CD14-positive monocyte (primary cell): ENCODE data around the gene ZBTB7C. TPM values are rescaled to one million over a fixed set of nuclear protein-coding genes. Genes with fewer than 3 reads are reported as not detected.

Experiments used
- DNase-seq, 3 donors: peaks; one replicate each; pipeline ENCODE4 v3.0.0-alpha.2; 2011 to 2022
- H2AFZ ChIP-seq: 2 replicates; pipeline ENCODE4 v1.6.0; 2012; ENCODE audit warnings: mild to moderate bottlenecking, low read depth, low read length, inconsistent platforms; ENCODE audit not compliant: insufficient read depth, poor library complexity, severe bottlenecking
- H3K27ac ChIP-seq, 2 donors: 1 replicate in 1 of 2; 2 replicates in 1 of 2; pipeline ENCODE4 v1.5.1; 2012 to 2013; ENCODE audit warnings: low read length in 2 of 2, control low read depth in 1 of 2, inconsistent platforms in 1 of 2, low read depth in 1 of 2, mild to moderate bottlenecking in 1 of 2
- H3K27me3 ChIP-seq, 2 donors: one replicate each; pipeline versions ENCODE4 v1.6.0 to v1.6.1; 2011 to 2013; ENCODE audit warnings: low read length in 2 of 2; ENCODE audit not compliant: control insufficient read depth in 2 of 2, insufficient read depth in 2 of 2
- H3K36me3 ChIP-seq, 2 donors: replicated peaks in 1 of 2; 1 replicate in 1 of 2; 2 replicates in 1 of 2; pipeline versions ENCODE4 v1.5.1 to v1.6.1; 2012 to 2013; ENCODE audit warnings: low read length in 2 of 2, control low read depth in 1 of 2, inconsistent platforms in 1 of 2, mild to moderate bottlenecking in 1 of 2; ENCODE audit not compliant: insufficient read depth in 2 of 2, control insufficient read depth in 1 of 2
- H3K4me1 ChIP-seq, 2 donors: 1 replicate in 1 of 2; 2 replicates in 1 of 2; pipeline versions ENCODE4 v1.5.1 to v1.6.1; 2012 to 2013; ENCODE audit warnings: low read length in 2 of 2, control low read depth in 1 of 2, inconsistent platforms in 1 of 2, mild to moderate bottlenecking in 1 of 2, moderate library complexity in 1 of 2; ENCODE audit not compliant: insufficient read depth in 2 of 2, control insufficient read depth in 1 of 2
- H3K4me2 ChIP-seq: replicated peaks from 2 replicates; pipeline ENCODE3; 2012; ENCODE audit warnings: low read length, moderate library complexity, mild to moderate bottlenecking; ENCODE audit not compliant: poor library complexity, severe bottlenecking; ENCODE audit errors: extremely low read depth
- H3K4me3 ChIP-seq, 3 experiments: fragments of 200-600 bp in 1 of 3; sonication (generic) in 1 of 3; replicated peaks in 1 of 3; 1 replicate in 2 of 3; 2 replicates in 1 of 3; pipeline ENCODE4 v1.5.1; 2011 to 2013; ENCODE audit warnings: low read length in 3 of 3, mild to moderate bottlenecking in 3 of 3, control low read depth in 2 of 3, low read depth in 2 of 3, inconsistent platforms in 1 of 3, moderate library complexity in 1 of 3
- H3K79me2 ChIP-seq: 2 replicates; pipeline ENCODE4 v1.6.0; 2012; ENCODE audit warnings: mild to moderate bottlenecking, control low read depth, inconsistent platforms, low read length, moderate library complexity; ENCODE audit not compliant: insufficient read depth
- H3K9ac ChIP-seq: 2 replicates; pipeline ENCODE4 v1.6.0; 2017; ENCODE audit warnings: low read length, mild to moderate bottlenecking; ENCODE audit not compliant: insufficient read depth, poor library complexity, severe bottlenecking
- H3K9me3 ChIP-seq, 2 donors: replicated peaks in 1 of 2; 1 replicate in 1 of 2; 2 replicates in 1 of 2; pipeline versions ENCODE4 v1.5.1 to v1.6.1; 2012 to 2013; ENCODE audit warnings: low read length in 2 of 2, control low read depth in 1 of 2; ENCODE audit not compliant: control insufficient read depth in 1 of 2, insufficient read depth in 1 of 2
- H4K20me1 ChIP-seq: 2 replicates; pipeline ENCODE4 v1.6.0; 2012; ENCODE audit warnings: mild to moderate bottlenecking, low read length, control low read depth, moderate library complexity; ENCODE audit not compliant: insufficient read depth
- H3K27ac Mint-ChIP-seq, 7 donors: one replicate each; pipeline ENCODE4 v1.8.0; 2020; ENCODE audit warnings: mild to moderate bottlenecking in 7 of 7, mixed read lengths in 7 of 7, moderate library complexity in 6 of 7, inconsistent platforms in 2 of 7
- H3K27me3 Mint-ChIP-seq, 3 donors: one replicate each; pipeline ENCODE4 v1.8.0; 2021 to 2022; ENCODE audit warnings: low read depth in 3 of 3, mild to moderate bottlenecking in 3 of 3, mixed read lengths in 3 of 3, moderate library complexity in 3 of 3, inconsistent platforms in 1 of 3
- H3K36me3 Mint-ChIP-seq, 2 donors: one replicate each; pipeline ENCODE4 v1.8.0; 2020; ENCODE audit warnings: mixed read lengths in 2 of 2, inconsistent platforms in 1 of 2, mild to moderate bottlenecking in 1 of 2
- H3K4me1 Mint-ChIP-seq: one replicate; pipeline ENCODE4 v1.8.0; 2020; ENCODE audit warnings: mild to moderate bottlenecking, mixed read lengths
- H3K4me3 Mint-ChIP-seq, 2 donors: one replicate each; pipeline ENCODE4 v1.8.0; 2020; ENCODE audit warnings: mild to moderate bottlenecking in 2 of 2, mixed read lengths in 2 of 2, moderate library complexity in 1 of 2
- H3K9me3 Mint-ChIP-seq, 7 donors: one replicate each; pipeline ENCODE4 v1.8.0; 2020 to 2022; ENCODE audit warnings: mixed read lengths in 7 of 7, mild to moderate bottlenecking in 6 of 7, moderate library complexity in 6 of 7, inconsistent platforms in 2 of 7
- CTCF ChIP-seq: fragments of 200-600 bp; IDR thresholded peaks from one replicate; pipeline ENCODE4 v1.8.0; 2022; ENCODE audit warnings: antibody characterized with exemption, mild to moderate bottlenecking
- WGBS: methylation state at CpG from one replicate; pipeline ENCODE4 v1.1.5; 2013; ENCODE audit warnings: missing lambda C conversion rate; ENCODE audit not compliant: insufficient coverage; 5-methylcytosine and 5-hydroxymethylcytosine counted together
- intact Hi-C, 2 donors: fragments of 100-400 bp; cut with micrococcal nuclease; formaldehyde crosslinking; loops; one replicate each; pipeline versions ENCODE4 v1.15.0 to v1.15.1; 2023
- polyA plus RNA-seq, 3 donors: library from polyadenylated mRNA; depleted of rRNA in 1 of 3; unstranded in 2 of 3; stranded (reverse) in 1 of 3; fragments of 300-500 nt in 2 of 3; fragments of >200 nt in 1 of 3; fragmentation: Illumina TruSeq in 2 of 3; gene quantifications; 1 replicate in 2 of 3; 2 replicates in 1 of 3; pipeline ENCODE4 v1.2.3, GENCODE V29; 2012 to 2021

Gene ZBTB7C
- polyA plus RNA-seq, 3 donors = 0.03 to 0.09 TPM; not detected in 1

DNA sequence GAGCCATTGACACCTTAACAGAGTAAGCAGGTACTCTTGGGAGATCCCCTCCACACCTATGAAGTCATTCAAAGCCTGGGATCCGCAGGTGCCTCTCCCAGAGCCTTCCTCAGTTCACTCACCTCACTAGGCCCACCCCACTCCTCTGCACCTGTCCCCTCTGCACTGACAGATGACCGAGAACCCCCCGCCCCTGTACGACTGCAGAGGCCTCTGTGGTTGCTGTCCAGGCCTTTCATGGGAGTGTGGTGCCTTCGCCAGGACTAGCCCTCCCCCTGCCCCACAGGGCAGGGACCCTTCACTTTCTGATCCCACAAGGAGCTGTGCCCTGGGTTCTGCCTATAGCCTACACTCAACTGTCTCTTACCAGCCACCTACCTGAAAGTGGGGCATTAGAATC is 238.5 kb downstream of the ZBTB7C start:
- Histone ChIP-seq H2AFZ (no peak overlapping the region), H4K20me1 (no peaks in the 10 kb centered on the region), H3K9me3 (no peaks in the 10 kb centered on the region), H3K9ac (no peak overlapping the region), H3K36me3 (no peaks in the 10 kb centered on the region), H3K4me2 (no peak overlapping the region), H3K27ac (no peak overlapping the region), H3K4me1 (peaks cover 20 to 24% of the 10 kb centered on the region in 2 donors), H3K27me3 (no peaks in the 10 kb centered on the region), H3K4me3 (no peak overlapping the region), H3K79me2 (no peaks in the 10 kb centered on the region)
- no peak for DNase-seq
- WGBS = 89% methylated on average over 4 of the region's 5 CpGs
- Mint-ChIP-seq H3K4me3 (no peak overlapping the region), H3K27ac (no peak overlapping the region), H3K36me3 (no peaks in the 10 kb centered on the region), H3K27me3 (peaks cover 0 to 6% (median 3%) of the 10 kb centered on the region in 3 donors), H3K9me3 (no peaks in the 10 kb centered on the region), H3K4me1 (peaks cover 14% of the 10 kb centered on the region)
- TF ChIP-seq CTCF = no peak
- intact Hi-C loops = no loop called here

DNA sequence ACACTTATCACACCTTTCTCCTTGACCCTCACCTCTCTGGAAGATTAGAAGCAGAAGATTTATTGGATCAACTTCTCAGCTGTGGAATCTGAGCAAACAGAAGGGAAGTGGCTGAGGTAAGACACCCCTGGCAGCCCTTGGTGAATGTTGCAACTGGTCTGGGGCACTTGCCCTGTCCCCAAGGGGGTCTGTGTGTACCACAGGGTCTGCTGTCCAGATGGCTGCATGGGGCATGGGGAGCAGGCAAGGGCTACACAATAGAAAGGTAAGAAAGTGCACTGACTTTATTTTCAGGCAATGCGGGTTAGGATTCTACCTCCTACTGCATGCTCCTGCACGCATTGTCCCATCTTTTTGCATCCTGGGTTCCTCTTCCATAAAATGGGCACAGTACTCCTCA is 240.3 kb downstream of the ZBTB7C start:
- no peaks in the 10 kb centered on the region for H3K36me3 ChIP-seq
- H2AFZ ChIP-seq = no peak overlapping the region
- H3K4me1 ChIP-seq = peaks cover 27 to 33% of the 10 kb centered on the region in 2 donors
- H3K4me2 ChIP-seq = no peak overlapping the region
- H4K20me1 ChIP-seq = no peaks in the 10 kb centered on the region
- TF ChIP-seq CTCF = no peak
- H3K27me3 ChIP-seq = no peaks in the 10 kb centered on the region
- H3K9ac ChIP-seq = no peak overlapping the region
- intact Hi-C loops = no loop called here
- H3K36me3 Mint-ChIP-seq = no peaks in the 10 kb centered on the region
- no peak overlapping the region for H3K4me3 ChIP-seq
- H3K79me2 ChIP-seq = no peaks in the 10 kb centered on the region
- no peak for DNase-seq
- no peak overlapping the region for H3K4me3 Mint-ChIP-seq
- H3K9me3 Mint-ChIP-seq = no peaks in the 10 kb centered on the region
- H3K27ac ChIP-seq = no peak overlapping the region
- 100% methylated on average over 2 of the region's 2 CpGs for WGBS
- H3K27ac Mint-ChIP-seq = no peak overlapping the region
- H3K9me3 ChIP-seq = no peaks in the 10 kb centered on the region
- peaks cover 3 to 10% (median 4%) of the 10 kb centered on the region in 3 donors for H3K27me3 Mint-ChIP-seq
- peaks cover 23% of the 10 kb centered on the region for H3K4me1 Mint-ChIP-seq
